HEK293 (cell line): Measurements from ENCODE around the gene HOXA3.

ENCODE experiments used
- ELK4 ChIP-seq: IDR thresholded peaks from 2 replicates; pipeline ENCODE4 v1.6.1; 2011; ENCODE audit warnings: mild to moderate bottlenecking, low read depth, low read length, borderline replicate concordance
- GLI4 ChIP-seq: fragments of 450-650 bp; formaldehyde crosslinking; IDR thresholded peaks from 2 replicates; pipeline ENCODE4 v1.5.1; 2016; ENCODE audit warnings: missing biosample characterization, missing genetic modification characterization
- KLF9 ChIP-seq: fragments of 450-650 bp; formaldehyde crosslinking; IDR thresholded peaks from 2 replicates; pipeline ENCODE4 v1.5.1; 2016; ENCODE audit warnings: missing biosample characterization, missing genetic modification characterization, low read depth
- PRDM6 ChIP-seq: fragments of 450-650 bp; formaldehyde crosslinking; IDR thresholded peaks from 2 replicates; pipeline ENCODE4 v1.5.1; 2017; ENCODE audit warnings: missing biosample characterization, missing genetic modification characterization
- RBAK ChIP-seq: fragments of 450-650 bp; formaldehyde crosslinking; IDR thresholded peaks from 2 replicates; pipeline ENCODE4 v1.5.1; 2016; ENCODE audit warnings: missing biosample characterization, missing genetic modification characterization
- REST ChIP-seq: fragments of 450-650 bp; formaldehyde crosslinking; IDR thresholded peaks from 2 replicates; pipeline ENCODE4 v1.5.1; 2016; ENCODE audit warnings: missing biosample characterization, missing genetic modification characterization
- SP3 ChIP-seq: fragments of 450-650 bp; formaldehyde crosslinking; IDR thresholded peaks from 2 replicates; pipeline ENCODE4 v1.5.1; 2016; ENCODE audit warnings: missing biosample characterization, missing genetic modification characterization
- TRIM28 ChIP-seq: IDR thresholded peaks from 2 replicates; pipeline ENCODE4 v1.6.1; 2011; ENCODE audit warnings: low read length, control low read depth, borderline replicate concordance
- ZBTB1 ChIP-seq: fragments of 450-650 bp; formaldehyde crosslinking; IDR thresholded peaks from 2 replicates; pipeline ENCODE4 v1.5.1; 2016; ENCODE audit warnings: missing biosample characterization, missing genetic modification characterization
- ZBTB20 ChIP-seq: fragments of 450-650 bp; formaldehyde crosslinking; IDR thresholded peaks from 2 replicates; pipeline ENCODE4 v1.5.1; 2016; ENCODE audit warnings: missing biosample characterization, missing genetic modification characterization
- ZBTB21 ChIP-seq: fragments of 450-650 bp; formaldehyde crosslinking; IDR thresholded peaks from 2 replicates; pipeline ENCODE4 v1.5.1; 2017; ENCODE audit warnings: missing biosample characterization, missing genetic modification characterization
- ZBTB8A ChIP-seq: fragments of 450-650 bp; formaldehyde crosslinking; IDR thresholded peaks from 2 replicates; pipeline ENCODE4 v1.5.1; 2016; ENCODE audit warnings: missing biosample characterization, missing genetic modification characterization
- ZNF121 ChIP-seq: fragments of 450-650 bp; formaldehyde crosslinking; IDR thresholded peaks from 2 replicates; pipeline ENCODE4 v1.5.1; 2016; ENCODE audit warnings: missing biosample characterization, missing genetic modification characterization
- ZNF148 ChIP-seq: fragments of 450-650 bp; formaldehyde crosslinking; IDR thresholded peaks from 2 replicates; pipeline ENCODE4 v1.5.0; 2017; ENCODE audit warnings: missing biosample characterization, missing genetic modification characterization, borderline replicate concordance
- ZNF2 ChIP-seq: fragments of 450-650 bp; formaldehyde crosslinking; IDR thresholded peaks from 2 replicates; pipeline ENCODE4 v1.5.1; 2016; ENCODE audit warnings: missing biosample characterization, missing genetic modification characterization
- ZNF202 ChIP-seq: fragments of 450-650 bp; formaldehyde crosslinking; IDR thresholded peaks from 2 replicates; pipeline ENCODE4 v1.5.1; 2016; ENCODE audit warnings: missing biosample characterization, missing genetic modification characterization, borderline replicate concordance
- ZNF214 ChIP-seq: fragments of 450-650 bp; formaldehyde crosslinking; IDR thresholded peaks from 2 replicates; pipeline ENCODE4 v1.5.1; 2017; ENCODE audit warnings: missing biosample characterization, mild to moderate bottlenecking, missing genetic modification characterization, borderline replicate concordance
- ZNF248 ChIP-seq: fragments of 450-650 bp; formaldehyde crosslinking; IDR thresholded peaks from 2 replicates; pipeline ENCODE4 v1.5.1; 2017; ENCODE audit warnings: missing biosample characterization, missing genetic modification characterization
- ZNF362 ChIP-seq: fragments of 450-650 bp; formaldehyde crosslinking; IDR thresholded peaks from 2 replicates; pipeline ENCODE4 v1.5.1; 2016; ENCODE audit warnings: missing biosample characterization, missing genetic modification characterization
- ZNF366 ChIP-seq: fragments of 450-650 bp; formaldehyde crosslinking; conservative IDR thresholded peaks from 2 replicates; pipeline ENCODE4 v1.5.1; 2016; ENCODE audit warnings: missing biosample characterization, missing genetic modification characterization
- ZNF391 ChIP-seq: fragments of 450-650 bp; formaldehyde crosslinking; IDR thresholded peaks from 2 replicates; pipeline ENCODE4 v1.5.1; 2016; ENCODE audit warnings: low read depth, missing biosample characterization, missing genetic modification characterization, borderline replicate concordance
- ZNF488 ChIP-seq: fragments of 450-650 bp; formaldehyde crosslinking; IDR thresholded peaks from 2 replicates; pipeline ENCODE4 v1.5.1; 2016; ENCODE audit warnings: missing biosample characterization, missing genetic modification characterization
- ZNF544 ChIP-seq: fragments of 450-650 bp; formaldehyde crosslinking; IDR thresholded peaks from 2 replicates; pipeline ENCODE4 v1.5.0; 2017; ENCODE audit warnings: missing biosample characterization, missing genetic modification characterization
- ZNF623 ChIP-seq: fragments of 450-650 bp; formaldehyde crosslinking; IDR thresholded peaks from 2 replicates; pipeline ENCODE4 v1.5.1; 2016; ENCODE audit warnings: missing biosample characterization, missing genetic modification characterization
- ZNF747 ChIP-seq: fragments of 450-650 bp; formaldehyde crosslinking; IDR thresholded peaks from 2 replicates; pipeline ENCODE4 v1.5.1; 2016; ENCODE audit warnings: missing biosample characterization, missing genetic modification characterization
- ZNF768 ChIP-seq: fragments of 450-650 bp; formaldehyde crosslinking; IDR thresholded peaks from 2 replicates; pipeline ENCODE4 v1.5.1; 2018; ENCODE audit warnings: missing biosample characterization, mild to moderate bottlenecking, missing genetic modification characterization
- ZNF792 ChIP-seq: fragments of 450-650 bp; formaldehyde crosslinking; IDR thresholded peaks from 2 replicates; pipeline ENCODE4 v1.5.1; 2016; ENCODE audit warnings: missing biosample characterization, missing genetic modification characterization
- ZSCAN16 ChIP-seq: fragments of 450-650 bp; formaldehyde crosslinking; IDR thresholded peaks from 2 replicates; pipeline ENCODE4 v1.5.1; 2016; ENCODE audit warnings: missing biosample characterization, missing genetic modification characterization
- ZSCAN23 ChIP-seq: fragments of 450-650 bp; formaldehyde crosslinking; IDR thresholded peaks from 2 replicates; pipeline ENCODE4 v1.5.1; 2016; ENCODE audit warnings: missing biosample characterization, missing genetic modification characterization

The HOXA3 gene

GRCh38 chr7:27151931-27152815 lies at the start of gene HOXA3 (continued):
- TF ChIP-seq ZNF121 (tag by site-specific recombination) (no peak), ZBTB21 (tag by site-specific recombination) (no peak), ZNF488 (tag by site-specific recombination) (no peak), ZSCAN16 (tag by site-specific recombination) (no peak), ZNF544 (tag by site-specific recombination) (no peak), ZNF2 (peak; percentile 38; the same call in 1 of the 2 replicates), ZNF623 (tag by site-specific recombination) (no peak), ZNF362 (peak; percentile 64; the same call in 1 of the 2 replicates), ZNF214 (tag by site-specific recombination) (no peak), ZBTB8A (tag by site-specific recombination) (peak; percentile 85), ZNF366 (tag by site-specific recombination) (peak; percentile 55), PRDM6 (tag by site-specific recombination) (peak; percentile 64; the same call in 1 of the 2 replicates), REST (tag by site-specific recombination) (no peak), ZBTB1 (tag by site-specific recombination) (no peak), ZNF768 (no peak; the same call in 1 of the 2 replicates), RBAK (tag by site-specific recombination) (no peak), ZNF391 (no peak), ZNF792 (tag by site-specific recombination) (no peak), KLF9 (tag by site-specific recombination) (0 out of 2 replicates have a peak, but pooled peaks have one; percentile 27), GLI4 (tag by site-specific recombination) (peak; percentile 87), TRIM28 (no peak), SP3 (tag by site-specific recombination) (peak; percentile 38; the same call in 1 of the 2 replicates), ZNF747 (no peak), ZNF148 (tag by site-specific recombination) (no peak), ZSCAN23 (no peak), ZBTB20 (tag by site-specific recombination) (no peak; the same call in 1 of the 2 replicates), ELK4 (no peak), ZNF202 (tag by site-specific recombination) (no peak), ZNF248 (tag by site-specific recombination) (no peak)
